PC-9 (cell line): Measurements from ENCODE around the gene SMG6. TPM values are rescaled to one million over a fixed set of nuclear protein-coding genes. Genes with fewer than 3 reads are reported as not detected.
A peak's percentile ranks its signal among the peaks of the same experiment; 100 is the strongest.

Experiments
- BruUV-seq: library from RNA; stranded (reverse); fragments of 400-500 nt; replicated peaks from 2 replicates; lab custom pipeline; 2021; lab: Mats Ljungman, UMichigan
- CTCF ChIA-PET: fragments of 300-600 bp; sonication (Branson Sonifier 250); formaldehyde crosslinking; loops from one replicate; lab custom pipeline; 2022; ENCODE audit warnings: antibody characterized with exemption; lab: Charles Lee
- POLR2A ChIA-PET: fragments of 300-600 bp; sonication (Branson Sonifier 250); formaldehyde crosslinking; loops from one replicate; lab custom pipeline; 2022; ENCODE audit warnings: antibody characterized with exemption; ENCODE audit not compliant: unreplicated experiment; lab: Charles Lee
- DNase-seq, 2 experiments: peaks; one replicate each; pipeline versions ENCODE4 v3.0.0 to v3.0.0-alpha.2; 2015 to 2022; ENCODE audit warnings: mixed read lengths in 1 of 2
- H2AFZ ChIP-seq: fragments of 200-600 bp; sonication (generic); 2 replicates; pipeline ENCODE4 v1.8.1; 2017; ENCODE audit warnings: antibody characterized with exemption
- H3F3A ChIP-seq: fragments of 200-600 bp; sonication (generic); 2 replicates; pipeline ENCODE4 v1.8.1; 2017; ENCODE audit warnings: antibody characterized with exemption, mild to moderate bottlenecking, low read depth; ENCODE audit not compliant: insufficient read depth
- H3K27ac ChIP-seq: fragments of 200-600 bp; sonication (generic); 2 replicates; pipeline ENCODE4 v1.6.1; 2016; ENCODE audit warnings: mixed run types
- H3K27me3 ChIP-seq: fragments of 200-600 bp; sonication (generic); 2 replicates; pipeline ENCODE4 v1.6.1; 2016; ENCODE audit warnings: low read depth, mixed run types; ENCODE audit not compliant: insufficient read depth
- H3K36me3 ChIP-seq: fragments of 200-600 bp; sonication (generic); 2 replicates; pipeline ENCODE4 v1.6.1; 2016; ENCODE audit warnings: low read depth, mixed run types
- H3K4me1 ChIP-seq: fragments of 200-600 bp; sonication (generic); replicated peaks from 2 replicates; pipeline ENCODE4 v1.6.1; 2016; ENCODE audit warnings: mixed run types; ENCODE audit not compliant: insufficient read depth
- H3K4me2 ChIP-seq: fragments of 200-600 bp; sonication (generic); 2 replicates; pipeline ENCODE4 v1.6.1; 2017; ENCODE audit warnings: mixed run types
- H3K4me3 ChIP-seq: fragments of 200-600 bp; sonication (generic); 2 replicates; pipeline ENCODE4 v1.6.1; 2016; ENCODE audit warnings: mixed run types
- H3K79me2 ChIP-seq: fragments of 200-600 bp; sonication (generic); 2 replicates; pipeline ENCODE4 v1.6.1; 2017; ENCODE audit warnings: low read depth, mixed run types
- H3K9me2 ChIP-seq: fragments of 200-600 bp; sonication (generic); 2 replicates; pipeline ENCODE4 v1.8.1; 2017; ENCODE audit warnings: mild to moderate bottlenecking; ENCODE audit not compliant: insufficient read depth
- H3K9me3 ChIP-seq: fragments of 200-600 bp; sonication (generic); 2 replicates; pipeline ENCODE4 v1.8.1; 2016; ENCODE audit warnings: low read depth; ENCODE audit not compliant: insufficient read depth
- H4K20me1 ChIP-seq: fragments of 200-600 bp; sonication (generic); 2 replicates; pipeline ENCODE4 v1.8.1; 2017; ENCODE audit not compliant: insufficient read depth
- CTCF ChIP-seq: fragments of 200-600 bp; sonication (generic); conservative IDR thresholded peaks from 2 replicates; pipeline ENCODE4 v1.6.1; 2017; ENCODE audit warnings: mixed run types, antibody characterized with exemption, mild to moderate bottlenecking, moderate library complexity
- EZH2 ChIP-seq: fragments of 200-600 bp; sonication (generic); IDR thresholded peaks from 2 replicates; pipeline ENCODE4 v1.8.0; 2017; ENCODE audit warnings: antibody characterized with exemption, low read depth
- intact Hi-C: fragments of 100-400 bp; cut with micrococcal nuclease; formaldehyde crosslinking; loops from one replicate; pipeline ENCODE4 v1.10.0; 2022; ENCODE audit not compliant: unreplicated experiment
- total RNA-seq: library from RNA; stranded (reverse); gene quantifications from 2 replicates; pipeline ENCODE4 v1.2.3, GENCODE V29; 2021

Gene SMG6
- total RNA-seq, 1 experiment from 2014 or later, result 43.1 TPM

- no peaks in the 10 kb centered on the region for H3K9me2 ChIP-seq
- no peak overlapping the region for H3K4me3 ChIP-seq
- peak overlapping the region; percentile 34 for H3K27ac ChIP-seq
- intact Hi-C loops, result no loop called here
- no peaks in the 10 kb centered on the region; the same call in 1 of the 2 replicates for H3K79me2 ChIP-seq
- H3K4me2 ChIP-seq, result no peak overlapping the region
- no peak overlapping the region for H2AFZ ChIP-seq
- 0 out of 2 replicates have a peak, but pooled peaks cover 8% of the 10 kb centered on the region for H3K36me3 ChIP-seq
- H3K4me1 ChIP-seq, result peaks cover 53% of the 10 kb centered on the region
- no peak for TF ChIP-seq CTCF
- no peak for TF ChIP-seq EZH2
- no peaks in the 10 kb centered on the region for H4K20me1 ChIP-seq
- no peaks in the 10 kb centered on the region for H3K27me3 ChIP-seq
- BruUV-seq, result no TSS peak
- ChIA-PET POLR2A (no interaction called here), CTCF (no interaction called here)
- peaks cover 4% of the 10 kb centered on the region; the same call in 1 of the 2 replicates for H3K9me3 ChIP-seq
- peaks cover 46% of the 10 kb centered on the region for H3F3A ChIP-seq
- DNase-seq, result peak in 1 of 2 experiments; percentile 43
These were observed 108.7 kb downstream of the SMG6 start for GRCh38 chr17:2194889-2195335.

DNA sequence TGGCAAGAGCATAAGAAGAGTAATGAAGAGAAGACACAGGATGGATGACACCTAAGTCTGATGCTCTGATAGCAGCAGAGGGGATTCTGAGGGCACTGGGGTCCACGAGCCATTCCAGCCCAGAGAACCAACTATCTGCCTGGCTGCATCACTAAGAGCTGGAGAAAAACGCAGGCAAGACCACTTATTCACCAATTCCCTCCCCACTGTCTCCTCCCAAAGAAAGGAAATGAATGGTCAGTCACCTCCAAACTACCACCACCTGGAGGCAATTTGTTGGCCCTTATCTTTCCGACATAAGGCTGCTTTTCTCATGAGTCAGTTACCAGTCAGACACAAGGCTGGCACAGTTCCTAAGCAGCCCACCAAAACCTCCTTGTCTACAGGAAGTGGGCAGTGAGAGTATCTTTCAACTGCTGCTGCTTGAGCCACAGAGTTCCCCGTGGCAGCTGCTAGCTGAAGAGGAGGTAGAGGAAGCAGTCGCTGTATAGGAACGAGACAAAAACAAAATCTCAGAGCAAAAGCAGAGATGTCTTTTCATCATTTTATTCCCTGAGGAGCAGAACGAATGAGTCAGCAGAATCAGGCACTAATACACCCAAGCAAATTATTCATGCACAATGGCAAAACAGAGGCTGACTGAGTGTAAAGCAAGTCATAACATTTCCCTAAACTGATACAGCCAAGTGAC, 111.1 kb downstream of the SMG6 start:
- H4K20me1 ChIP-seq, result no peaks in the 10 kb centered on the region
- H3K9me2 ChIP-seq, result no peaks in the 10 kb centered on the region
- no peaks in the 10 kb centered on the region; the same call in 1 of the 2 replicates for H3K79me2 ChIP-seq
- peak overlapping the region; percentile 0; the same call in 1 of the 2 replicates for H2AFZ ChIP-seq
- peaks cover 56% of the 10 kb centered on the region for H3K4me1 ChIP-seq
- H3K9me3 ChIP-seq, result peaks cover 4% of the 10 kb centered on the region; the same call in 1 of the 2 replicates
- peak; percentile 73 to 94 for DNase-seq
- peak overlapping the region; percentile 80 for H3K27ac ChIP-seq
- H3K4me2 ChIP-seq, result peak overlapping the region; percentile 37
- H3K27me3 ChIP-seq, result no peaks in the 10 kb centered on the region
- peak overlapping the region; percentile 18; the same call in 1 of the 2 replicates for H3K4me3 ChIP-seq
- TF ChIP-seq CTCF (no peak), EZH2 (no peak)
- 0 out of 2 replicates have a peak, but pooled peaks cover 8% of the 10 kb centered on the region for H3K36me3 ChIP-seq
- POLR2A ChIA-PET, result interaction anchor here (0.6 kb wide), 1 partner anchor 812 kb away, joined by 3 read pairs; no protein-coding TSS in a partner anchor
- CTCF ChIA-PET, result no interaction called here
- intact Hi-C loops, result no loop called here
- H3F3A ChIP-seq, result peaks cover 46% of the 10 kb centered on the region
- no TSS peak for BruUV-seq

GRCh38 chr17:2191785-2192184, 111.8 kb downstream of the SMG6 start:
- no peak for TF ChIP-seq EZH2
- no peak for TF ChIP-seq CTCF
- POLR2A ChIA-PET, result no interaction called here
- no peak overlapping the region for H2AFZ ChIP-seq
- H4K20me1 ChIP-seq, result no peaks in the 10 kb centered on the region
- peaks cover 45% of the 10 kb centered on the region for H3F3A ChIP-seq
- intact Hi-C loops, result no loop called here
- CTCF ChIA-PET, result no interaction called here
- no peaks in the 10 kb centered on the region for H3K27me3 ChIP-seq
- no peak overlapping the region for H3K4me3 ChIP-seq
- peak overlapping the region; percentile 80 for H3K27ac ChIP-seq
- H3K4me1 ChIP-seq, result peaks cover 56% of the 10 kb centered on the region
- BruUV-seq, result no TSS peak
- DNase-seq, result no peak
- H3K79me2 ChIP-seq, result no peaks in the 10 kb centered on the region; the same call in 1 of the 2 replicates
- H3K4me2 ChIP-seq, result peak overlapping the region; percentile 37
- H3K36me3 ChIP-seq, result 0 out of 2 replicates have a peak, but pooled peaks cover 8% of the 10 kb centered on the region
- H3K9me2 ChIP-seq, result no peaks in the 10 kb centered on the region
- peaks cover 4% of the 10 kb centered on the region; the same call in 1 of the 2 replicates for H3K9me3 ChIP-seq
